ENCODE results near the gene TTL.

The TTL gene

GRCh38 chr2:112583497-112584133, 101.7 kb downstream of the TTL start:
- peak in 1 of 3 experiments; percentile 6 for DNase-seq (ENCODE audit: low read depth in 3 of 3)

GRCh38 chr2:112584134-112584890, 102.4 kb downstream of the TTL start, which contains the start of gene CHCHD5:
Gene CHCHD5, plus strand, starts transcription at chr2:112584609. Its CDS starts 39 bp downstream, at chr2:112584648.
- DNase-seq (ENCODE audit: low read depth in 3 of 3), result peak; percentile 80 to 93 (median 88)

GRCh38 chr2:112584891-112585250, 102.9 kb downstream of the TTL start:
- no peak for DNase-seq (ENCODE audit: low read depth in 3 of 3)

- no peak for DNase-seq (ENCODE audit: low read depth in 3 of 3)
Measured at GRCh38 chr2:112585400-112585799, 103.4 kb downstream of the TTL start.

GRCh38 chr2:112585873-112586464, 104.0 kb downstream of the TTL start:
- DNase-seq (ENCODE audit: low read depth in 3 of 3), result no peak

GRCh38 chr2:112588611-112589045, 106.7 kb downstream of the TTL start:
- no peak for DNase-seq (ENCODE audit: low read depth in 3 of 3)

Measured in stimulated activated CD4-positive, alpha-beta T cell treated with anti-CD3 and anti-CD28 coated beads, TNF-alpha, amount 100 ng/mL, for 24 hours (primary cell).